Pancreas (tissue), 10 donors: ENCODE results near the gene PRR22. TPM values are rescaled to one million over a fixed set of nuclear protein-coding genes. Genes with fewer than 3 reads are reported as not detected.

Experiments
- ATAC-seq, 4 donors: fragments of 200-7000 bp; cut with Tn5 transposase; one replicate each; pipeline versions ENCODE4 v1.8.0 to v1.9.1; 2020; ENCODE audit warnings: mild to moderate bottlenecking in 4 of 4, moderate library complexity in 4 of 4
- DNase-seq, 6 donors: peaks; one replicate each; pipeline ENCODE4 v3.0.0-alpha.2; 2020
- FAIRE-seq: peaks from 2 replicates; lab custom pipeline; 2012; peaks lifted over from hg19 to GRCh38; lab: Jason Lieb, UNC
- H3K27ac ChIP-seq, 4 donors: fragments of 200-600 bp; sonication (generic); 1 replicate in 3 of 4; 2 replicates in 1 of 4; pipeline versions ENCODE4 v1.5.0 to v1.8.0; 2020
- H3K27me3 ChIP-seq, 4 donors: fragments of 200-600 bp; one replicate each; pipeline ENCODE4 v1.8.0; 2021
- H3K36me3 ChIP-seq, 3 donors: fragments of 200-600 bp; sonication (generic) in 1 of 3; one replicate each; pipeline versions ENCODE4 v1.5.0 to v1.8.0; 2020 to 2021
- H3K4me1 ChIP-seq, 3 donors: fragments of 200-600 bp; one replicate each; pipeline ENCODE4 v1.8.0; 2021
- H3K4me3 ChIP-seq, 4 donors: fragments of 200-600 bp; sonication (generic) in 2 of 4; one replicate each; pipeline versions ENCODE4 v1.5.0 to v1.8.0; 2020 to 2021
- H3K9me3 ChIP-seq, 4 donors: fragments of 200-600 bp; one replicate each; pipeline ENCODE4 v1.8.0; 2021
- CTCF ChIP-seq, 4 donors: fragments of 200-600 bp; sonication (generic) in 3 of 4; IDR thresholded peaks; one replicate each; pipeline versions ENCODE4 v1.5.0 to v1.8.0; 2021; ENCODE audit warnings: antibody characterized with exemption in 4 of 4
- WGBS, 2 donors: extraction: QIAGEN DNeasy Blood & Tissue Kit; methylation state at CpG; one replicate each; pipeline ENCODE4 v1.1.7; 2013; 5-methylcytosine and 5-hydroxymethylcytosine counted together
- intact Hi-C, 3 donors: fragments of 100-400 bp; cut with DNase I; formaldehyde crosslinking; loops; one replicate each; pipeline versions ENCODE4 v1.11.1 to v1.14.2; 2022
- polyA plus RNA-seq, 2 donors: library from polyadenylated mRNA; stranded (reverse); fragments of 200-250 nt; gene quantifications; one replicate each; pipeline ENCODE4 v1.2.3, GENCODE V29; 2013
- total RNA-seq, 6 donors: library from RNA; stranded (reverse); fragmentation: NEBNext Ultra II Directional in 4 of 6; extraction: Animal tissue kit (Norgen Biotek cat#: 25700) in 4 of 6; gene quantifications; one replicate each; pipeline versions ENCODE4 v1.2.1 to v1.2.4, GENCODE V29; 2021 to 2023
- donor health status: healthy with polysubstance abuse.
- donor health status: DM: no; HTN: no; CAD: no; lungs with moderate emphysema.
- donor health status: DM: no; HTN: no; CAD: no.
- donor health status: control.
- donor health status: control.
- donor health status: Bipolar disorder and iron deficiency.
- donor health status: DM: yes; HTN: yes; CAD: no.
- donor health status: DM: no; HTN: no; CAD: no.
- donor health status: DM: no; HTN: no; CAD: no.
- donor health status: DM: yes; HTN: yes; CAD: no.

Gene PRR22
- total and polyA plus RNA-seq, 8 donors, result 0.61 to 25.9 (median 2.1) TPM

- FAIRE-seq, result no peak
- ATAC-seq, result no peak
- Histone ChIP-seq H3K27me3 (no peaks in the 10 kb centered on the region), H3K9me3 (no peaks in the 10 kb centered on the region), H3K4me1 (no peaks in the 10 kb centered on the region), H3K36me3 (no peaks in the 10 kb centered on the region), H3K4me3 (no peak overlapping the region), H3K27ac (no peak overlapping the region)
- no peak for DNase-seq
- 74% methylated on average over 11 of the region's 11 CpGs for WGBS, 2 donors
- intact Hi-C loops, result loop anchor here in 1 of 3 donors (5.0 kb wide), 1 partner anchor 82 kb away; no protein-coding TSS in a partner anchor
- no peak for TF ChIP-seq CTCF (IDR thresholded peaks at IDR 0.05)
Measured at GRCh38 chr19:5814852-5815246, 30.3 kb upstream of the PRR22 start.

- H3K4me3 ChIP-seq, result no peak overlapping the region
- no peaks in the 10 kb centered on the region for H3K27me3 ChIP-seq
- no peak for TF ChIP-seq CTCF (IDR thresholded peaks at IDR 0.05)
- no peaks in the 10 kb centered on the region for H3K4me1 ChIP-seq
- no peaks in the 10 kb centered on the region for H3K9me3 ChIP-seq
- no peaks in the 10 kb centered on the region for H3K36me3 ChIP-seq
- DNase-seq (no peak), FAIRE-seq (no peak), ATAC-seq (no peak)
- WGBS, 2 donors, result 81 to 84% methylated on average over 9 of the region's 9 CpGs
- intact Hi-C loops, result loop anchor here in 1 of 3 donors (5.0 kb wide), 1 partner anchor 83 kb away; no protein-coding TSS in a partner anchor
- H3K27ac ChIP-seq, result no peak overlapping the region
Measured at GRCh38 chr19:5814123-5814851, 29.7 kb upstream of the PRR22 start.

GRCh38 chr19:5811117-5811516 is 26.6 kb upstream of the PRR22 start:
- FAIRE-seq, result no peak

GRCh38 chr19:5809469-5809868 is 24.9 kb upstream of the PRR22 start:
- no peaks in the 10 kb centered on the region for H3K4me1 ChIP-seq
- H3K9me3 ChIP-seq, result no peaks in the 10 kb centered on the region
- ATAC-seq (no peak), DNase-seq (no peak), FAIRE-seq (no peak)
- intact Hi-C loops, result loop anchor here in 1 of 3 donors (5.0 kb wide), 1 partner anchor 83 kb away; no protein-coding TSS in a partner anchor
- H3K27ac ChIP-seq, result no peak overlapping the region
- no peaks in the 10 kb centered on the region for H3K36me3 ChIP-seq
- H3K4me3 ChIP-seq, result no peak overlapping the region
- no peaks in the 10 kb centered on the region for H3K27me3 ChIP-seq
- no peak for TF ChIP-seq CTCF (IDR thresholded peaks at IDR 0.05)
- 65 to 67% methylated on average over 10 of the region's 10 CpGs for WGBS, 2 donors

More at GRCh38 chr19:5811117-5811516, 26.6 kb upstream of the PRR22 start:
- WGBS, 2 donors, result 96 to 98% methylated on average over 4 of the region's 4 CpGs
- H3K27me3 ChIP-seq, result no peaks in the 10 kb centered on the region
- ATAC-seq (no peak), DNase-seq (no peak)
- TF ChIP-seq CTCF (IDR thresholded peaks at IDR 0.05), result no peak
- no peak overlapping the region for H3K4me3 ChIP-seq
- H3K27ac ChIP-seq, result no peak overlapping the region
- intact Hi-C loops, result loop anchor here in 1 of 3 donors (5.0 kb wide), 1 partner anchor 86 kb away; no protein-coding TSS in a partner anchor
- H3K9me3 ChIP-seq, result no peaks in the 10 kb centered on the region
- H3K4me1 ChIP-seq, result no peaks in the 10 kb centered on the region
- no peaks in the 10 kb centered on the region for H3K36me3 ChIP-seq

GRCh38 chr19:5809053-5809452 is 24.5 kb upstream of the PRR22 start:
- 89 to 97% methylated on average over 9 of the region's 9 CpGs for WGBS, 2 donors
- FAIRE-seq (no peak), ATAC-seq (no peak), DNase-seq (no peak)
- no peaks in the 10 kb centered on the region for H3K36me3 ChIP-seq
- TF ChIP-seq CTCF (IDR thresholded peaks at IDR 0.05), result no peak
- intact Hi-C loops, result loop anchor here in 1 of 3 donors (5.0 kb wide), 1 partner anchor 83 kb away; no protein-coding TSS in a partner anchor
- H3K4me1 ChIP-seq, result no peaks in the 10 kb centered on the region
- H3K4me3 ChIP-seq, result no peak overlapping the region
- H3K27me3 ChIP-seq, result no peaks in the 10 kb centered on the region
- H3K27ac ChIP-seq, result no peak overlapping the region
- H3K9me3 ChIP-seq, result no peaks in the 10 kb centered on the region
